Stimulated activated CD4-positive, alpha-beta T cell treated with anti-CD3 and anti-CD28 coated beads, TNF-alpha, amount 100 ng/mL, for 24 hours (primary cell): Measurements from ENCODE around the gene POGLUT2.

Source experiments
- DNase-seq, 3 experiments: peaks; one replicate each; pipeline ENCODE4 v3.0.0-alpha.2; 2020; ENCODE audit warnings: low read depth in 3 of 3

POGLUT2 gene

DNA sequence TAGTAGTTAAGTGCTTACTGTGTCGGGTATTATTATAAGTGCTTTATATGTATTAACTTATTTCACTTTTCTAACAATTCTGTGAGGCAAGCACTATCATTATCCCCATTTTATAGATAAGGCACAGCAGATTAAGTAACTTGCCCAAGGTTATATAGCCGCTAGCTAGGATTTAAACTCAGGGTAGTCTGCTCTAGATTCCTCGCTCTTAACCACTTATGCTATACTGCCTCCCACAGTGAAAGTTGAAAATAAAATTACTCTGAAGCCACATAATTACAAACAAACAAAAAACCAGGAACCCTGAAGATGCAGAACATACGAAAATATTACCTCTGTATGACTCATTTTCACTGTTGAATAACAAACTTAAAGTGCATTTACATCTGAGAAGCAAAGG, 29.1 kb downstream of the POGLUT2 start:
- no peak for DNase-seq

DNA sequence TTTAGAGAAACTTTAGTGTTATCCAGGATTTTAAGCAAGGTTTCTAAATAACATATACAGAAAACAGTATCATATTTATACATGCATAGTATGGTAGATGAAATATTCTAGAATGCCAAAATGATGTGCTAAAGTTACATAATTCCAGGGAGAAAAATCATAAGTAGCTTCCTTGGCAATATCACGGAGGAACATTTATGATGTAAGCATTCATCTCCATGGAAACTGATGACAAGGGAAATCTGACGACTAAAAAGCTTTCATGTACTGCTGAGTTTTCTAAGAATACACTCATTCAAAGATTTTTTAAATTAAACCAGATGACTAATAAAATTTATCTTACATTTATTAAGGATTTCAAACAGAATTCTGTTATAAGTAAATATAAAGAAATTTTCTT, 29.9 kb downstream of the POGLUT2 start:
- no peak for DNase-seq

DNA sequence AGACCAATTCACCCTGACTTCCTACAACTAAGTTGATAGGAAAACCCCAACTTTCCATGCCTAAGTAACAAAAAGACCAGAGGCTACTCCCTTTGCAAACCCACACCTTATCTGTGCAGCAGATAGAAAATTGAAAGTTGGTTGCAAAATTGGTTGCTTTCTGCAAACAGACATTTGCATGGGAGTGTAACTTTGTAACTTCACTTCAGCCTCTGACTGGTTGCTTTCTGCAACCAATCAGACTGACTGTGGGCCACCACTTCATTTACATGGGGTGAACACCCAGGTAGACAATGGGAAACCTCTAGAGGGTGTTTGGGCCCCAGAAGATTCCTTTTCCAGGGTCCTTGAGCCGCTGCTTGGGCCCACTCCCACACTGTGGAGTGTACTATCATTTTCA, 35.0 kb downstream of the POGLUT2 start:
- no peak for DNase-seq

DNA sequence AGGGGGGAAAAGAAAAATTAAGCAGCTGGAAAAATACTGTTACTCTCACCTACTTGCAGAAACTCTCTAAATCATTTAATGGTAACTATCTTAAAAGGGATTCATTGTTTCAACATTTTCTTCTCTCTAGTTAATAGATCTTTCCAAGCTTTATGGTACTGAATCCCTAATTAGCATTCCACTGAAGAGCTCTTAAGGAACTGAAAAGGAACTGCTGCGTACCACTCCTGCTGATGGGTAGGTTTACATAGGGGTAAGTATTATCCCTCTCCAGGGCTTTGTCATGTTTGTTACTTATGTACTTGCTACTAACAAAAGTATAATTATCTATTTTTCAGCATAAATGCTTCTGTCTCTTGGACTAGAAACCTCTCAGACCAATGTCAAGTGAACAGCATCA, 37.7 kb downstream of the POGLUT2 start:
- DNase-seq: no peak

DNA sequence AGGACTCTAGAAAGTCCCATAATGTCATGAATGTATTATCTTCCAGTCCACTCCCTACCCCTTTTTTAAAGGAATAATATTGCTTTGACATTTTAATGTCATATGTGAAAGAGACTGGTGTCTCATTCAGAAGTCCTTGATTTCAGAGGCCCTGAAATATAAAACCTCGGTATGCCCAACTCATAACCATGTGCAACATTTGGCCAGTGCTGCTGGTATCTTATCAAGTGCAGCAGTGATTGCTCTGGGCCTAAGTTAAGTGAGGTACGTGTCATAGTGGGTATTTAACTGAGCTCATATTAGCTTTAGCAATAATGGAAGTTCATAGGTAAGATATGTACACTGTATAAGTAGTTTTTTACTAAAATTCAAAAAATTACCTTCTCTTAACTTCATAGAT, 39.9 kb downstream of the POGLUT2 start:
- no peak for DNase-seq

DNA sequence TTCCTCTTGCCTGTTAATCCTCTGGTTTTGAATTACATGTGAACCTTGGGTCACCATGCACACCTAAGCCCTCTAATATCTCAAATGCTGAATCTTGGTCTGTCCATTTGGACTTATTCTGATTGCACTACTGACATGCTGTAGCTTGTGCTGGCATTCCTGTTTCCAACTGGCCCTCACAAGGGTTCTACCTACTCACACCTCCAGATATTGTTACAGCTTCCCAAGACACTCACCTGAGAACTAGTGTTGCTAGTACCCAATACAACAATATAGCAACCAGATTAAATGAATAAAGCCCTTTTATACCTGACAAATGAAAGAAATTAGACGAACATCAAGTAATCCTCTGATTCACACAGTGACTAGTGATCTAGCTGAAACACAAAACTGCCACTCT, 41.8 kb downstream of the POGLUT2 start:
- no peak for DNase-seq

DNA sequence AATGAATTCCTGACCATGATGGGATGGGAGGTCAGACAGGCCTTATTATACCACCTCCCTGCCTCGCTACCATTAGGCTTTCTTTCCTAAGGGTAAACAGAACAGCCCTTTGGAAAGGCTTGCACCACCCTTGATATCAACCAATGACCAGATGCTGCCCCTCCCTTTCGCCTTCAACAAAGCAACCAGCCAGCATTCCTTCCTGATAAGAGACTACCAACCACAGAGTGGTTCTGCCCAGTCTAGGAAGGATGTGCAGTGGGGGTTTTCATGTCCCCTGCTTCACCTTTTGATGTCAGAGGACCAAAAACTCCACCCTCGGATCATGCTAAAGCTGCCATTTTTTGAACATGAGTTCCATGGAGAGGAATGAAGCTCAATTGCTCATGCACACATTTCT, 46.9 kb downstream of the POGLUT2 start:
- no peak for DNase-seq

DNA sequence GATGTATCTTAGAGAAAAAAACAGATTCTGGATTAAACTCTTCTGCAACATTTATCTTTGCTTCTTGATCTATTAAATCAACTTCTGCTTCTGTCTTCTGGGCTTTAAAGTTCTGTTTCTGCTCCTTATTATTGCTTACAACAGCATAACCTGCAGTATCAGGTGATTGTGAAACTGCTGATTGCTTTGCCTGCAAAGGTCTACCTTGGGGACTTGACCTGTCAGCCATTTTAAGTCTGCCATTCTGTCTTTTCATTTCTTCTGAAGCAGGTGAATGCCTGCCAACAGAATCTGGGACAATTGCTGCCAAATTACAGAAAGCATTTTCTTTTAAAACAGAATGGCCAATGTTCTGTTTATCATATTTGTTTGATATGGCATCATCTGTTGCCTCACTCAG, 56.3 kb downstream of the POGLUT2 start:
- DNase-seq: no peak

DNA sequence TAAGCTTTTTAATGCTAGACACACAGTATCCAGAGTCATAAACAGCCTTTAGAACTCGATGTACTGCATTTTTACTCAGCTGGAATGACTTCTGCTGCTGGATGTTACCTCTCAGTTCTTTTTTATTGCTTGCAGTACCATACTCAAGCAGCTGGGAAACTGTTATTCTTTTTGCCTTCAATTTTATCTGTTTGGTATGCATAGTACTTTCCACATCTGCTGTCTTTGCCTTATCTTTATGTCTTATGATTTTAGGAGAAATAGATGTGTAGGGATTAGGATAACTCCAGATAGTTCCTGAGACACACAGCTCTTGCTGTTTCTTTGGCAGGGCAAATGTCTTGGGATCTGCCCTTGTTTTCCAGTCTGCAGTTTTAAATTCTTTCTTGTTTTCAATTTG, 56.7 kb downstream of the POGLUT2 start:
- DNase-seq: no peak
